HepG2 (cell line): ENCODE measurements around the gene CALML4. TPM values are rescaled to one million over a fixed set of nuclear protein-coding genes. Genes with fewer than 3 reads are reported as not detected.

Experiments used
- ATAC-seq: fragments of 200-7000 bp; cut with Tn5 transposase; 3 replicates; pipeline ENCODE4 v1.9.1; 2020; ENCODE audit warnings: mild to moderate bottlenecking, moderate library complexity
- BruUV-seq: library from RNA; stranded (reverse); fragments of 400-500 nt; replicated peaks from 2 replicates; lab custom pipeline; 2021; lab: Mats Ljungman, UMichigan
- CTCF ChIA-PET: fragments of 300-600 bp; formaldehyde crosslinking; extraction: SDS; loops from one replicate; lab custom pipeline; 2021; ENCODE audit warnings: low total read pairs, inconsistent platforms, low intra/inter-chr PET ratio; lab: Yijun Ruan, JAX
- POLR2A ChIA-PET: fragments of 350-600 bp; sonication (Branson Sonifier 250); formaldehyde crosslinking; loops from one replicate; lab custom pipeline; 2020; ENCODE audit warnings: antibody characterized with exemption, inconsistent platforms; lab: Yijun Ruan, JAX
- DNase-seq: peaks from one replicate; pipeline ENCODE4 v3.0.0-alpha.2; 2015; ENCODE audit warnings: low spot score
- FAIRE-seq: peaks from 3 replicates; lab custom pipeline; 2011; peaks lifted over from hg19 to GRCh38; lab: Jason Lieb, UNC
- H2AFZ ChIP-seq: one replicate; pipeline ENCODE4 v1.6.1; 2011; ENCODE audit warnings: low read length, inconsistent platforms
- H3K27ac ChIP-seq: fragments of 300-600 bp; 3 replicates; pipeline ENCODE4 v1.8.0; 2011; ENCODE audit warnings: mixed run types, mild to moderate bottlenecking, mixed read lengths, low read length, inconsistent platforms; ENCODE audit not compliant: insufficient read depth; ENCODE audit errors: extremely low read length
- H3K27me3 ChIP-seq, 2 experiments: fragments of 200-600 bp in 1 of 2; 2 replicates in 1 of 2; 3 replicates in 1 of 2; pipeline versions ENCODE4 v1.6.0 to v1.8.0; 2011; ENCODE audit warnings: low read length in 2 of 2, mild to moderate bottlenecking in 2 of 2, moderate library complexity in 2 of 2, inconsistent platforms in 1 of 2; ENCODE audit not compliant: insufficient read depth in 2 of 2, control insufficient read depth in 1 of 2
- H3K36me3 ChIP-seq, 2 experiments: fragments of 200-600 bp in 1 of 2; replicated peaks in 1 of 2; 2 replicates in 1 of 2; 3 replicates in 1 of 2; pipeline versions ENCODE4 v1.5.1 to v1.8.0; 2011; ENCODE audit warnings: low read length in 2 of 2, inconsistent platforms in 1 of 2; ENCODE audit not compliant: insufficient read depth in 2 of 2, control insufficient read depth in 1 of 2
- H3K4me1 ChIP-seq: 2 replicates; pipeline ENCODE4 v1.5.1; 2012; ENCODE audit warnings: low read length, inconsistent platforms; ENCODE audit not compliant: insufficient read depth
- H3K4me2 ChIP-seq: 2 replicates; pipeline ENCODE4 v1.6.0; 2011; ENCODE audit warnings: low read depth, low read length, inconsistent platforms
- H3K4me3 ChIP-seq, 3 experiments: fragments of 200-600 bp in 1 of 3; sonication (generic), shearing (Covaris generic) in 1 of 3; replicated peaks in 1 of 3; 2 replicates each; pipeline ENCODE4 v1.5.1; 2011 to 2016; ENCODE audit warnings: low read length in 3 of 3, inconsistent platforms in 2 of 3, low read depth in 2 of 3, mild to moderate bottlenecking in 2 of 3, control low read depth in 1 of 3, mixed read lengths in 1 of 3; ENCODE audit not compliant: insufficient read depth in 1 of 3
- H3K79me2 ChIP-seq: one replicate; pipeline ENCODE4 v1.6.1; 2011; ENCODE audit warnings: low read length, inconsistent platforms; ENCODE audit not compliant: insufficient read depth
- H3K9ac ChIP-seq: 2 replicates; pipeline ENCODE4 v1.6.0; 2011; ENCODE audit warnings: mild to moderate bottlenecking, low read depth, low read length, inconsistent platforms; ENCODE audit not compliant: insufficient read depth
- H3K9me3 ChIP-seq: 2 replicates; pipeline ENCODE4 v1.5.1; 2012; ENCODE audit warnings: mild to moderate bottlenecking, low read length
- H4K20me1 ChIP-seq: 2 replicates; pipeline ENCODE4 v1.6.0; 2011; ENCODE audit warnings: inconsistent platforms, mild to moderate bottlenecking, low read length, moderate library complexity; ENCODE audit not compliant: insufficient read depth
- ASH2L ChIP-seq: fragments of 300-600, 200-600 bp; sonication (generic); IDR thresholded peaks from 2 replicates; pipeline ENCODE4 v1.7.0; 2017; ENCODE audit warnings: low read depth, mild to moderate bottlenecking, moderate library complexity, mixed read lengths, low read length; ENCODE audit not compliant: insufficient read length
- CEBPG ChIP-seq: IDR thresholded peaks from 2 replicates; pipeline ENCODE4 v1.6.1; 2016
- GTF2F1 ChIP-seq: fragments of 150-350 bp; IDR thresholded peaks from 2 replicates; pipeline ENCODE4 v1.6.1; 2014; ENCODE audit warnings: low read length
- IRX3 ChIP-seq: sonication (generic); formaldehyde crosslinking; IDR thresholded peaks from 2 replicates; pipeline ENCODE4 v1.8.1; 2023; ENCODE audit warnings: mild to moderate bottlenecking, low read depth, missing genetic modification reagents, borderline replicate concordance
- SRY ChIP-seq: sonication (generic); formaldehyde crosslinking; IDR thresholded peaks from 2 replicates; pipeline ENCODE4 v1.8.0; 2022; ENCODE audit warnings: mild to moderate bottlenecking, missing genetic modification reagents
- ZFP36 ChIP-seq: fragments of 150-350 bp; IDR thresholded peaks from 2 replicates; pipeline ENCODE4 v1.6.1; 2018; ENCODE audit warnings: borderline replicate concordance, low read length, low read depth; ENCODE audit not compliant: partially characterized antibody
- ZKSCAN8 ChIP-seq: IDR thresholded peaks from 2 replicates; pipeline ENCODE4 v1.6.1; 2016; ENCODE audit warnings: borderline replicate concordance, missing genetic modification reagents, missing compliant biosample characterization
- ZNF160 ChIP-seq: sonication (generic); formaldehyde crosslinking; IDR thresholded peaks from 2 replicates; pipeline ENCODE4 v1.8.0; 2022; ENCODE audit warnings: mild to moderate bottlenecking, inconsistent platforms, missing genetic modification reagents
- ZNF263 ChIP-seq: sonication (generic); formaldehyde crosslinking; IDR thresholded peaks from 2 replicates; pipeline ENCODE4 v1.4.0; 2020; ENCODE audit warnings: missing genetic modification reagents
- ZNF549 ChIP-seq: sonication (generic); formaldehyde crosslinking; IDR thresholded peaks from 2 replicates; pipeline ENCODE4 v1.5.0; 2020; ENCODE audit warnings: missing genetic modification reagents
- ZNF552 ChIP-seq: sonication (generic); formaldehyde crosslinking; IDR thresholded peaks from 2 replicates; pipeline ENCODE4 v1.9.0; 2022; ENCODE audit warnings: missing genetic modification reagents, mild to moderate bottlenecking, borderline replicate concordance
- ZNF589 ChIP-seq: sonication (generic); formaldehyde crosslinking; conservative IDR thresholded peaks from 2 replicates; pipeline ENCODE4 v1.8.0; 2022; ENCODE audit warnings: mild to moderate bottlenecking, moderate library complexity, missing genetic modification reagents
- ZNF672 ChIP-seq: sonication (generic); formaldehyde crosslinking; IDR thresholded peaks from 2 replicates; pipeline ENCODE4 v1.8.1; 2022; ENCODE audit warnings: missing genetic modification reagents
- ZNF784 ChIP-seq: sonication (generic); formaldehyde crosslinking; IDR thresholded peaks from 2 replicates; pipeline ENCODE4 v1.5.1; 2020; ENCODE audit warnings: missing genetic modification reagents, mild to moderate bottlenecking, borderline replicate concordance
- WGBS: methylation state at CpG from one replicate; pipeline ENCODE4 v1.1.6; 2017; ENCODE audit warnings: low lambda C conversion rate; 5-methylcytosine and 5-hydroxymethylcytosine counted together
- in situ Hi-C: cut with HindIII; loops from 2 replicates; pipeline ENCODE4 v1.10.0; 2017; ENCODE audit warnings: low pct_unique_long_range_greater_than_20kb; ENCODE audit not compliant: extremely low pct_ligation_motif_present
- intact Hi-C: fragments of 100-400 bp; cut with micrococcal nuclease; formaldehyde crosslinking; loops from one replicate; pipeline ENCODE4 v1.10.0; 2022; ENCODE audit not compliant: unreplicated experiment
- polyA plus RNA-seq, 8 experiments: library from polyadenylated mRNA; depleted of rRNA in 3 of 8; stranded (reverse) in 7 of 8; unstranded in 1 of 8; fragments of >200 nt; fragmentation: Illumina TruSeq in 4 of 8; extraction: Trizol in 4 of 8; gene quantifications; 2 replicates each; pipeline versions ENCODE4 v1.2.1 to v1.2.3, GENCODE V29; 2011 to 2016; ENCODE audit warnings: low read depth in 4 of 8, missing spikeins in 1 of 8, mixed read lengths in 1 of 8; ENCODE audit not compliant: insufficient read depth in 1 of 8
- total RNA-seq, 5 experiments: library from RNA; depleted of rRNA; stranded (reverse); fragments of >200 nt; fragmentation: Illumina TruSeq; extraction: Trizol; gene quantifications; 2 replicates each; pipeline ENCODE4 v1.2.3, GENCODE V29; 2016; ENCODE audit warnings: low read depth in 1 of 5
- TF ChIP-seq, protein P1 (sequence below): sonication (generic); formaldehyde crosslinking; IDR thresholded peaks from 2 replicates; pipeline ENCODE4 v1.5.1; 2020; ENCODE audit warnings: mild to moderate bottlenecking, missing genetic modification reagents, moderate library complexity
- TF ChIP-seq, protein P2 (sequence below): sonication (generic); formaldehyde crosslinking; IDR thresholded peaks from 2 replicates; pipeline ENCODE4 v1.8.1; 2023; ENCODE audit warnings: mild to moderate bottlenecking, moderate library complexity, missing genetic modification reagents
- TF ChIP-seq, protein P3 (sequence below): sonication (generic); formaldehyde crosslinking; IDR thresholded peaks from 2 replicates; pipeline ENCODE4 v1.4.0; 2020; ENCODE audit warnings: mild to moderate bottlenecking, missing genetic modification reagents

Gene CALML4
- total and polyA plus RNA-seq, 2 of the 13 experiments (the other 11 are each of a cell fraction or from before 2014, with no cell fraction given), result 3.6 to 8.7 TPM

- intact Hi-C loops (no loop called here), in situ Hi-C loops (no loop called here)
- DNase-seq, result no peak
- BruUV-seq, result TSS peak; percentile 58
- ATAC-seq, result peak; percentile 14
- ChIA-PET CTCF (no interaction called here), POLR2A (interaction anchor here (0.9 to 3.6 kb wide), 2 partner anchors 34 to 49 kb away, joined by 3 to 18 read pairs; partner anchors contain the start of gene FEM1B)
- Histone ChIP-seq H3K9me3 (no peaks in the 10 kb centered on the region), H3K9ac (peak overlapping the region; percentile 81), H2AFZ (no peak overlapping the region), H3K27ac (peak overlapping the region; percentile 89), H3K4me2 (peak overlapping the region; percentile 100), H3K4me1 (peaks cover 75% of the 10 kb centered on the region), H3K79me2 (peaks cover 44% of the 10 kb centered on the region), H3K27me3 (no peaks in the 10 kb centered on the region; a peak in 1 of 5 replicates), H3K36me3 (peaks cover 0 to 5% of the 10 kb centered on the region in 2 experiments; a peak in 1 of 5 replicates), H3K4me3 (peak overlapping the region; percentile 60 to 82 (median 78)), H4K20me1 (no peaks in the 10 kb centered on the region; the same call in 1 of the 2 replicates)
- peak; percentile 32 for FAIRE-seq
- 2% methylated on average over 17 of the region's 25 CpGs for WGBS
- TF ChIP-seq ZNF589 (CRISPR knock-in tag) (0 out of 2 replicates have a peak, but pooled peaks have one; percentile 3), SRY (CRISPR knock-in tag) (0 out of 2 replicates have a peak, but pooled peaks have one; percentile 27), IRX3 (CRISPR knock-in tag) (no peak), ZNF263 (CRISPR knock-in tag) (0 out of 2 replicates have a peak, but pooled peaks have one; percentile 22), ZNF549 (CRISPR knock-in tag) (no peak), CEBPG (CRISPR knock-in tag) (peak; percentile 46), ZFP36 (peak; percentile 96), ZNF552 (CRISPR knock-in tag) (0 out of 2 replicates have a peak, but pooled peaks have one; percentile 28), ZNF672 (0 out of 2 replicates have a peak, but pooled peaks have one; percentile 22), GTF2F1 (no peak), ZNF160 (CRISPR knock-in tag) (no peak), ASH2L (no peak), ZNF784 (CRISPR knock-in tag) (0 out of 2 replicates have a peak, but pooled peaks have one; percentile 27), ZKSCAN8 (CRISPR knock-in tag) (0 out of 2 replicates have a peak, but pooled peaks have one; percentile 6)
- TF ChIP-seq, protein P1, sequence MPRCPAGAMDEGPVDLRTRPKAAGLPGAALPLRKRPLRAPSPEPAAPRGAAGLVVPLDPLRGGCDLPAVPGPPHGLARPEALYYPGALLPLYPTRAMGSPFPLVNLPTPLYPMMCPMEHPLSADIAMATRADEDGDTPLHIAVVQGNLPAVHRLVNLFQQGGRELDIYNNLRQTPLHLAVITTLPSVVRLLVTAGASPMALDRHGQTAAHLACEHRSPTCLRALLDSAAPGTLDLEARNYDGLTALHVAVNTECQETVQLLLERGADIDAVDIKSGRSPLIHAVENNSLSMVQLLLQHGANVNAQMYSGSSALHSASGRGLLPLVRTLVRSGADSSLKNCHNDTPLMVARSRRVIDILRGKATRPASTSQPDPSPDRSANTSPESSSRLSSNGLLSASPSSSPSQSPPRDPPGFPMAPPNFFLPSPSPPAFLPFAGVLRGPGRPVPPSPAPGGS, result 0 out of 2 replicates have a peak, but pooled peaks have one; percentile 34
- TF ChIP-seq, protein P2, sequence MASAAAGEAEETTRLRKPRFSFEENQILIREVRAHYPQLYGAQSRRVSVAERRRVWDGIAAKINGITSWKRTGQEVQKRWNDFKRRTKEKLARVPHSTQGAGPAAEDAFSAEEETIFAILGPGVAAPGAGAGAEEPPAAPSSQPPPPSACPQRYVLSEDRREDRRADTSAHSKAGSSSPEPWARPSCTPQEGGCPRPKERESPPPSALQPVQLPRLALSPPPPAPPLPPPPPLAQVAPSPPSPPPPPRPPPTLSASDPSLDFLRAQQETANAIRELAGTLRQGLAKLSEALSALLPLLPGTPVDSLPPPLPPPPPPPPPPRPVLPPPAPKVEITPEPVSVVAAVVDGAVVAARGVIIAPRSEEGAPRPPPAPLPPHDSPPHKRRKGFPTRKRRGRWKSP (CRISPR knock-in tag), result peak; percentile 19; the same call in 1 of the 2 replicates
- TF ChIP-seq, protein P3, sequence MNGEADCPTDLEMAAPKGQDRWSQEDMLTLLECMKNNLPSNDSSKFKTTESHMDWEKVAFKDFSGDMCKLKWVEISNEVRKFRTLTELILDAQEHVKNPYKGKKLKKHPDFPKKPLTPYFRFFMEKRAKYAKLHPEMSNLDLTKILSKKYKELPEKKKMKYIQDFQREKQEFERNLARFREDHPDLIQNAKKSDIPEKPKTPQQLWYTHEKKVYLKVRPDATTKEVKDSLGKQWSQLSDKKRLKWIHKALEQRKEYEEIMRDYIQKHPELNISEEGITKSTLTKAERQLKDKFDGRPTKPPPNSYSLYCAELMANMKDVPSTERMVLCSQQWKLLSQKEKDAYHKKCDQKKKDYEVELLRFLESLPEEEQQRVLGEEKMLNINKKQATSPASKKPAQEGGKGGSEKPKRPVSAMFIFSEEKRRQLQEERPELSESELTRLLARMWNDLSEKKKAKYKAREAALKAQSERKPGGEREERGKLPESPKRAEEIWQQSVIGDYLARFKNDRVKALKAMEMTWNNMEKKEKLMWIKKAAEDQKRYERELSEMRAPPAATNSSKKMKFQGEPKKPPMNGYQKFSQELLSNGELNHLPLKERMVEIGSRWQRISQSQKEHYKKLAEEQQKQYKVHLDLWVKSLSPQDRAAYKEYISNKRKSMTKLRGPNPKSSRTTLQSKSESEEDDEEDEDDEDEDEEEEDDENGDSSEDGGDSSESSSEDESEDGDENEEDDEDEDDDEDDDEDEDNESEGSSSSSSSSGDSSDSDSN (CRISPR knock-in tag), result peak; percentile 10; the same call in 1 of the 2 replicates
Observed at GRCh38 chr15:68228143-68228970, 23.2 kb upstream of the CALML4 start.
